Peyer's patch (tissue), 4 donors: ENCODE data around the gene CACNA1B.

Experiments used
- POLR2A ChIP-seq, 2 donors: fragments of 450-650 bp; IDR thresholded peaks; one replicate each; pipeline ENCODE4 v1.5.1; 2017; ENCODE audit warnings: antibody characterized with exemption in 2 of 2, mild to moderate bottlenecking in 2 of 2, moderate library complexity in 2 of 2
- TF ChIP-seq, protein P1 (sequence below), 6 experiments: fragments of 450-650 bp in 4 of 6; fragments of 200-600 bp in 2 of 6; sonication (generic) in 1 of 6; IDR thresholded peaks; one replicate each; pipeline ENCODE4 v1.5.1; 2017 to 2019; ENCODE audit warnings: antibody characterized with exemption in 6 of 6, mild to moderate bottlenecking in 3 of 6, moderate library complexity in 1 of 6

DNA sequence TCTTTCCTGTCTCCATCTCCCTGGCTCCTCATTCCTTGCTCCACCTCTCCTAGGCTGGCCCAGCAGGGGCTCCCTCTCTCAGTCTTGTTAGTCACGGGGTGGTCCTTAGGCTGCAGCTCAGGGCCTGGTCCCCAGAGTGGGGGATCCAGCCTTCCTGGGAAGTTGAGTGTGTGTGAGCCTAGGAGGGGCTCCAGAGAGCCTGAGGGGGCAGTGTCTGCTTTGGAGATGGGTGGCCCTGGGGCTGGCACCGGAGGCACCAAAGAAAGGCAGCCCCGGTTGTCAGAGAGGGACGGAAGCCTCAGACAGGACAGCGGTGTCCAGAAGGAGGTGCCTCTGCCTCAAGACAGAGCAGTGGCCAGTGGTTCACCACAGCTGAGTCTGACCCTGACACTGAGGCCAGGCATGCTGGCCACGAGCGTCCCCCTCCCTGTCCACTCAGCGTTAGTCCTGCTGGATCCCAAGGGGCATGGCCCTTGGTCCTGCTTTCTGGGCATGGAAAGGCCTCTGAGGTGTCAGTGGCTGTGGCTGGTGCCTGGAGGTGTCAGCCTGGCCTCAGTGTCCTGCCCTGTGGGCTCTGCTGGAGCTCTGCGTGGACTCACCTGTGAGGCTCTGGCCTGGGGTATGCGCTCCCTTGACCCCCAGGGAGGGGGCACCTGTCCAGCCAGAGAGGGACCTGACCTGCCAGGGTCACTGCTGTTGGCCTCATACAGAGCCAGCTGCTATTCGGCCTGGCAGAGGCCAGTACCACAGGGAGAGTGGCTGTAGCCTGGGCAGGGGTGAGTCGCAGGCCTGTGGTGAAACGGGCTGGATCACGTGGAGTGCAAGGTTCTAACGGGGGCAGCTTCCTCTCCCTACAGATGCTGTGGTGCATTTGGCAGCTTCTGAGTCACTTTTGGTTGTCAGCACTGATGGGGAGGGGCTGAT is 130.6 kb downstream of the CACNA1B start:
- TF ChIP-seq, protein P1, sequence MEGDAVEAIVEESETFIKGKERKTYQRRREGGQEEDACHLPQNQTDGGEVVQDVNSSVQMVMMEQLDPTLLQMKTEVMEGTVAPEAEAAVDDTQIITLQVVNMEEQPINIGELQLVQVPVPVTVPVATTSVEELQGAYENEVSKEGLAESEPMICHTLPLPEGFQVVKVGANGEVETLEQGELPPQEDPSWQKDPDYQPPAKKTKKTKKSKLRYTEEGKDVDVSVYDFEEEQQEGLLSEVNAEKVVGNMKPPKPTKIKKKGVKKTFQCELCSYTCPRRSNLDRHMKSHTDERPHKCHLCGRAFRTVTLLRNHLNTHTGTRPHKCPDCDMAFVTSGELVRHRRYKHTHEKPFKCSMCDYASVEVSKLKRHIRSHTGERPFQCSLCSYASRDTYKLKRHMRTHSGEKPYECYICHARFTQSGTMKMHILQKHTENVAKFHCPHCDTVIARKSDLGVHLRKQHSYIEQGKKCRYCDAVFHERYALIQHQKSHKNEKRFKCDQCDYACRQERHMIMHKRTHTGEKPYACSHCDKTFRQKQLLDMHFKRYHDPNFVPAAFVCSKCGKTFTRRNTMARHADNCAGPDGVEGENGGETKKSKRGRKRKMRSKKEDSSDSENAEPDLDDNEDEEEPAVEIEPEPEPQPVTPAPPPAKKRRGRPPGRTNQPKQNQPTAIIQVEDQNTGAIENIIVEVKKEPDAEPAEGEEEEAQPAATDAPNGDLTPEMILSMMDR (IDR thresholded peaks at IDR 0.05): no peak
- TF ChIP-seq POLR2A (IDR thresholded peaks at IDR 0.05): no peak
